ENCODE data around the gene SSTR3.
"Not testable (repeated sequence)": the region's sequence is repeated elsewhere in the genome, so short reads cannot be mapped to it uniquely, and the experiment has no call there.

Gene SSTR3

DNA sequence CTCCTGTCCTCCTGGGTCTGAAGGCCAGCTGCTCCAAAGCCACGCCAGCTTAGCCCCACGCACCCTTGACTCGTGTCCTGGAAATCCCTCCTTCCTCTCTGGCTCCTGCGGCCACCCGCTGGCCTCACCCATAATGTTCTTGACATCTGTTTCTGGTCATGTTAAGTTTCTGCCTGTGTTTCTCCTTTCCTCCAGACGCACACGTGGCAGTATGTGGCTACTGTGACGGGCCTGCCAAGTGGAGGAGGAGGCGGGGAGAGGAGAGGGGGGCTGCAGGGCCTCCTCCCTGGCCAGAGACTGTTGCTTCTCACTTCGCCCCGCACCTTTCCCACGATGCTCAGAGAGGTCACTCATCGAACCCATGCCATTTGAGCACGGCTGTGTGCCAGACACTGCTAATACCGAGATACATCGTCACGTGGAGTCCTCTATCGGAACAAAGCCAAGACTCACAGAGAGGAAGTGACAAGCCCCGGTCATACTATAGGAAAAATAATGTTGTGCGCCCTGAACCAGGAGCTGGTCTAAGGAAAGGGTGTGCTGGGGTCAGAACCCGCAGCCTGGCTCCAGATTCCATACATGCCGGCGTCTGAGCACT lies 35.7 kb downstream of the SSTR3 start:
- Histone ChIP-seq H3K27me3 (no peaks in the 10 kb centered on the region), H3K9me3 (no peaks in the 10 kb centered on the region), H3K9ac (no peak overlapping the region), H3K4me1 (peaks cover 45% of the 10 kb centered on the region), H4K20me1 (no peaks in the 10 kb centered on the region), H3K27ac (peak overlapping the region; percentile 8; the same call in 1 of the 2 replicates), H3K36me3 (no peaks in the 10 kb centered on the region), H3K4me3 (no peak overlapping the region), H3K4me2 (peak overlapping the region; percentile 63)
- no peak for TF ChIP-seq Cebpa-rat (IDR thresholded peaks at IDR 0.05)

DNA sequence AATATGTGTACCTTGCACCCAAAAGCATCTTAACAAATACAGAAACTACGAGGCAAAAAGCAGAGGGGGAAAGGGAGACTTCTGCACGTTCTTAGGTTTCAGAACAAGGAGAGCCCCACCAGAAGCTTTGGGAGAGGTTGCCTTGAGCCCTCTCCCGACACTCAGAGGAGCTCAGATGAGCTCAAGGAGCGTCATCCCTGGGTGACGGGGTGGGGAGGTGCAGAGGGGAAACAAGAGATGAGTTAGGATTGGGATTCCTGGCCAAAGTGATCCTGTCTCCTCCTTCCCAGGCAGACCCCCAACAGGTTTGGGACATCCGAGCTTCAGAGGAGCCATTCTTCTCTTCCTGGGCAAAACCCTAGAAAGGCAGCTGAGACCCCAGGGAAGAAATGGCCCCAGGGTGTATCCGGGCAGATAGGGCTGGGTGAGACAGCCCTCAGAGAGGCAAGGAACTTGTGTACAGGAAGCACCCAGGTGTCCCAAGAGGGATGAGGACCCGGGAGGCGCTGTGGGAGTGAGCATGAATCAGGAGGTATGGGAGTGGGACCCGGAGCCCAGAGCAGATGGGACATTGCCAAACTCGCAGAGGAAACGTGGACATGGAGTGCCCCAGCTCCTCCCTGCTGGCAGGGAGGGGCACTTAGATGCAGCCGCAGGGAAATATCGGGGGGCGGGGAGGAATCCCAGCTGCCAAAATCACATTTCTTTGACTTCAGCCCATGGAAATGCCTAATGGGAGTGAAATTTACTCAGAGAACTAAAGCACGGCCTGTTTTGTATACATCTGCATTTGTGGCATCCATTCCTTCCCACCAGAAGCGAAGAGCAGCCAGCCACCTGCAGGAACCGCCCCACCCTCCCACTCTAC lies 36.6 kb downstream of the SSTR3 start:
- Histone ChIP-seq H3K4me3 (no peak overlapping the region), H3K9me3 (no peaks in the 10 kb centered on the region), H3K27ac (no peak overlapping the region), H3K36me3 (no peaks in the 10 kb centered on the region), H3K4me2 (peak overlapping the region; percentile 63), H4K20me1 (no peaks in the 10 kb centered on the region), H3K4me1 (peaks cover 43% of the 10 kb centered on the region), H3K9ac (no peak overlapping the region), H3K27me3 (no peaks in the 10 kb centered on the region)
- TF ChIP-seq Cebpa-rat (IDR thresholded peaks at IDR 0.05) = no peak

DNA sequence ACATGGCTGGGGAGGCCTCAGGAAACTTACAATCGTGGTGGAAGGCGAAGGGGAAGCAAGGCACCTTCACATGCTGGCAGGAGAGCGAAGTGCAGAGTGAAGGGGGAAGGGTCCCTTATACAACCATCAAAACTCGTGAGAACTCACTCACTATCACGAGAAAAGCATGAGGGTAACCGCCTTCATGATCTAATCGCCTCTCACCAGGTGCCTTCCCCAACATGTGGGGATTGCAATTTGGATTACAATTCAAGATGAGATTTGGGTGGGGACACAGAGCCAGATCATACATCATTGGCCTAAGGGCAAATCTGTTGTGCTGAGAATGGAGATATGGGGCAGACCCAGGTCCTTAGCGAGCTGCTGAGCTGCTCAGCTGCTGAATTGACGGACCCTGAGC lies 37.3 kb downstream of the SSTR3 start:
- Histone ChIP-seq H3K4me1 (peaks cover 36% of the 10 kb centered on the region), H3K27ac (no peak overlapping the region), H3K9me3 (no peaks in the 10 kb centered on the region), H3K4me3 (no peak overlapping the region), H4K20me1 (no peaks in the 10 kb centered on the region), H3K27me3 (no peaks in the 10 kb centered on the region), H3K9ac (no peak overlapping the region), H3K36me3 (no peaks in the 10 kb centered on the region), H3K4me2 (no peak overlapping the region)
- no peak for TF ChIP-seq Cebpa-rat (IDR thresholded peaks at IDR 0.05)

DNA sequence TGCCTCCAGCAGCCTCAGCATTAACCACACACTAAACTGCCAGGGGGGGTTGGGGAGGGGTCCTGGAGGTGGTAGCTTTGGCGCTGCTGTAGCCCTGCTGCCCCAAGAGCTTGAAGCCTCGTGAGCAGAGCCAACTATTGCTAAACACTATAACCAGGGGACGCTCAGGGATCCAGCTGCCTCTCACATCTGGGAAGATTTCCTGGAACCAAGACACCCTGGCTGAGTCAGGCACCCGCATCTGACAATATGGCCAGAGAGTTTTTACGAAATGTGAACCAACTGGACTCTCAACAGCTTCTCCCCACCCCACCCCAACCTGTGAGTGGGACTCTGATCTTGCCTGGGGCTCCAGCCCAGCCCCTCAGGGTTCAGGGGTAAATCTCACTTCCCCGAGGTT lies 38.6 kb downstream of the SSTR3 start:
- no peak overlapping the region for H3K4me2 ChIP-seq
- no peak overlapping the region for H3K4me3 ChIP-seq
- no peaks in the 10 kb centered on the region for H4K20me1 ChIP-seq
- H3K9me3 ChIP-seq = peaks cover 10% of the 10 kb centered on the region
- no peak overlapping the region for H3K9ac ChIP-seq
- no peaks in the 10 kb centered on the region for H3K36me3 ChIP-seq
- TF ChIP-seq Cebpa-rat (IDR thresholded peaks at IDR 0.05) = no peak
- H3K4me1 ChIP-seq = peaks cover 32% of the 10 kb centered on the region
- no peaks in the 10 kb centered on the region for H3K27me3 ChIP-seq
- no peak overlapping the region for H3K27ac ChIP-seq

DNA sequence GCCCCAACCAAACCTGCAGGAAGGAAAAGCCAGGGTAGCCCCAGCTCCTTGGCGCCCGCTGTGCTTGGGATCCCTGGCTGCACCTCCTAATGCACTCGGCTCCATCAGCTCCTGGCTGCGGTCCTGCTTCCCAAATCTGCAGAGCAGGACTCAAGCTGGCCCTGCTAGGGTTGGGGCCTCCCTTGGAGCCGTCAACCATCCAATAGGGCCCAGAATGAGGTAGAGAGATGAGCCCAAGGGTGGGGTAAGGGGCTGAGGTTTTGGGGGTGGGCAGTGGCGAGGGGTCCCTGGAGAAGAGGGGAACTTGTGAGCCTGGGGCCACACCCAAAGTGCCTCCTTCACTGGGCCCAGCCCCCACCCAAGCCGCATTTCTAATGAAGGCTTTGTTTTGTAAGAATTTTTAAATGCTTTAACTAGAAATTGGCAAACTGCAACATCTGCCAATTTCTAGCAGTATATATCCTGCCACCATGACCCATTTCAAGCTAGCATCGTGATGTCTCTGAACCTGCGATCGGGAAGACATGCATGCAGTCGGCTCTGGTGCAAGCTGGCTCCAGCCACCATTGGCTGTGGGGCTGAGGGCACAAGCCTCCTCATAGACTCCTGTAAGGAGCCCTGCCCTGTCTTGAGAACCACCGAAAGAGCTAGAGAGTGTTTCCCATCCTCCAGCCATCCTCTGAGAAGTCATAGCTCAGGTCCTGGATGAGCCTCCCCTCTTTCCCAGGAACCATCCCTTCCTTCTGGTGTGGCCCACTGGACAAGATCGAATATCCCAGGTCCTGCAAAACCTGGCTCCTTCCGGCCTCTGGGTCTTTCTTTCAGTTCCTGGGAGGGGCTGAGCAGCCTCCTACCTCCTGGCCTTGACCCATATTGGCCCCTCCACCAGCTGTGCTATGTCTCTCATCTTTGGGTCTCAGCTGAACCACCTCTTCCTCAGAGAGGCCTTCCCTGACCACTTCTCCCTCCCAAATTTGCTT lies 39.7 kb downstream of the SSTR3 start:
- no peaks in the 10 kb centered on the region for H4K20me1 ChIP-seq
- H3K4me3 ChIP-seq = no peak overlapping the region
- H3K27ac ChIP-seq = no peak overlapping the region
- H3K9me3 ChIP-seq = peaks cover 13% of the 10 kb centered on the region
- H3K4me2 ChIP-seq = no peak overlapping the region
- no peaks in the 10 kb centered on the region for H3K36me3 ChIP-seq
- peaks cover 32% of the 10 kb centered on the region for H3K4me1 ChIP-seq
- no peak for TF ChIP-seq Cebpa-rat (IDR thresholded peaks at IDR 0.05)
- H3K9ac ChIP-seq = no peak overlapping the region
- no peaks in the 10 kb centered on the region for H3K27me3 ChIP-seq

DNA sequence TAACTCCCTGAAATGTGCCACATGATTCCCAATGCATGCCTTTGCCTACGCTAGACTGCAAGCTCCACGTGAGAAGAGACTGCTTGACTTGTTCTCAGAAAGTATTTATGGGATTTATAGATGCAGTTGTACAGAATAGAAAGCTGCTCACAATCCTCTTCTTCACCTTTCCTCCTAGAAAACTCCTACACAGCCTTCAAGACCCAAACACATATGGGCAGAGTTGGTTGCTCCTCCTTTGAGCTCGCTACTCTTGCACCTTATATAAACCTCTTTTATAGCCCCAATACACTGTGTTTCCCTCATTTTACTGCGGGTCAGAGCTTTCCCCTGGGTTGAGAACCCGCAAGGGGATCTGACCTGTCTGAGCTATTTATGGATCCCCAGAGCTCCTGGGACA lies 40.6 kb downstream of the SSTR3 start:
- Histone ChIP-seq H3K4me2 (no peak overlapping the region), H3K27ac (no peak overlapping the region)
- no peak for TF ChIP-seq Cebpa-rat (IDR thresholded peaks at IDR 0.05)

DNA sequence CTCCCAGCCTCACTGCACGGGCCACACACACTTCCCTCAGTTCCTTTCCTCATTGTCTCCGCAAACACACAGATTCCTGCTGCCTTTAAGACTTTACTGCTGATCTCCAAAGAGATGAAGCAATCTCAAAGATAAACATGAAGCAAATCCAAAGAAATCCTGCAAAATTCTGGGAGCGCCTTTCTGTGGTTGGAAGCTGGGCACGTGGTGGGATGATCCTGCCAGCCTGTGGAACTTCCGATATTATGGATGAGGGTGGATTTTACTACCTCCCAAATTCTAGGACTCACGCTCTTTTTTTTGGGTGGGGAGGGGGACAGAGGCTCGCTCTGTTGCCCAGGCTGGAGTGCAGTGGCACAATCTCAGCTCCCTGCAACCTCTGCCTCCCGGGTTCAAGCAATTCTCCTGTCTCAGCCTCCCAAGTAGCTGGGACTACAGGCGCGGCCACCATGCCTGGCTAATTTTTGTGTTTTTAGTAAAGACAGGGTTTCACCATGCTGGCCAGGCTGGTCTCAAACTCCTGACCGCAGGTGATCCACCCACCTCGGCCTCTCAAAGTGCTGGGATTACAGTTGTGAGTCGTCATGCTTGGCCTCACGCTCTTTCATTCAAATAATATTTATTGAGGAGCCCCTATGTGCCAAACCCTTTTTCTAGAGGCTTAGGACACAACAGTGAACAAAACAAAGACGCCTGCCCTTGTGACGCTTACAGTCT lies 41.4 kb downstream of the SSTR3 start:
- not testable (repeated sequence) for H3K27ac ChIP-seq, H3K4me2 ChIP-seq, H3K27me3 ChIP-seq, H3K36me3 ChIP-seq, H3K9ac ChIP-seq, H4K20me1 ChIP-seq, H3K4me3 ChIP-seq
- H3K4me1 ChIP-seq = peaks cover 32% of the 10 kb centered on the region
- H3K9me3 ChIP-seq = peaks cover 13% of the 10 kb centered on the region

More for the DNA sequence above, 40.6 kb downstream of the SSTR3 start:
- Histone ChIP-seq H3K9me3 (peaks cover 13% of the 10 kb centered on the region), H4K20me1 (no peaks in the 10 kb centered on the region), H3K4me3 (no peak overlapping the region), H3K36me3 (no peaks in the 10 kb centered on the region), H3K9ac (no peak overlapping the region), H3K27me3 (no peaks in the 10 kb centered on the region), H3K4me1 (peaks cover 32% of the 10 kb centered on the region)

DNA sequence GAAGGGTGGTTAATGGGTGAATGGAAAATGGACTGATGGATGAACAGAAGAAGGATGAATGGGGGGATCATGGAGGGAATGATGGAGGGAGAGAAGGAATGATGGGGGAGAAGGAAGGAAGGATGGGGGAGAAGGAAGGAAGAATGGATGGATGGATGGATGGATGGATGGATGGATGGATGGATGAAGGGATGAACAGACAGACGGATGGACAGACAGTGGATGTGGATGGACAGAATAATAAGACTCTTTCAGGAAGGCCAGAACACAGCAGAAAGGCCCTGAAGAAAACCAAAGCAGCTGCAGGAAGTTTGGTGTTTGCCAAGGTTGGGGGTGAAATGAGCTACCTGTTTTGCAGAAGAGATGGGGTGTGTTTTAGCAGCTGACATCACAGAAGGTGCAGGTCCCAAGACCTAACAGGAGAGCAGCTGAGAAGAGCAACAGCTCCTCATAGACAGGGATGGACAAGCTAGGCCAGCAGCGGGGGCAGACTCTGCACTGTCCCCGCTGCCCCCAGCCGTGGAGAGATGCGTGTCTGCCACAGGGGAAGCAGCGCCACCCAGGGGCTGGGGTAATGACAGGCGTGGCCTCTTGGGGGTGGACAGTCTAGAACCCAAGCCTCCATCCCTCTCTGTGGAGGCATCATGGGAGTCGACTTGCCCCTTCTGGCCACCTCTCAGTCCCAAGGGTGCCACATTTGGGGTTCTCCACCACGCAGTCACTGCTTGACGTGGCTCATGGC lies 42.2 kb downstream of the SSTR3 start:
- Histone ChIP-seq H3K36me3 (no peaks in the 10 kb centered on the region), H3K4me2 (no peak overlapping the region)
- TF ChIP-seq Cebpa-rat (IDR thresholded peaks at IDR 0.05) = no peak

DNA sequence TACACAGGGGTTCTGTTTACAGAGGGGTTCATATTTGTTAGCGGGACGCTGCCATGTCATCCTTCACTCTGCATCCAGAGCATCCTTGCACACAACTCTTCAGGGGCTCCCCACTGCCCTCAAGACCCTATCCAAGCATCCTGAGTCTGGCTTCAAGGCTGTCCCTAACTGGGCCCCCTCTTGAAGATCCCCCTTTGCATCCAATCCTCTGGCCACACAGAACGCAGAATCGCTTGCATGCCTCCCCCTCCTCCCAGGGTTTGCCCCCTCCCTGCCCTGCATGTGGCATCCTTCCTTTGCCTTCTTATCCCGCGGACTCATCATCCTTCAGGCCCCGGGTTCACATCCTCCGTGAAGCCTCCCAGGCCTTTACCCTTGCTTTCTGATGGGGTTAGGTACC lies 42.9 kb downstream of the SSTR3 start:
- H4K20me1 ChIP-seq = no peaks in the 10 kb centered on the region

More for the DNA sequence above, 42.2 kb downstream of the SSTR3 start:
- Histone ChIP-seq H3K9me3 (peaks cover 13% of the 10 kb centered on the region), H4K20me1 (no peaks in the 10 kb centered on the region), H3K9ac (no peak overlapping the region), H3K27me3 (no peaks in the 10 kb centered on the region), H3K4me3 (no peak overlapping the region), H3K27ac (no peak overlapping the region), H3K4me1 (peaks cover 35% of the 10 kb centered on the region)

More for the DNA sequence above, 42.9 kb downstream of the SSTR3 start:
- TF ChIP-seq Cebpa-rat (IDR thresholded peaks at IDR 0.05) = no peak
- Histone ChIP-seq H3K9me3 (peaks cover 13% of the 10 kb centered on the region), H3K27ac (no peak overlapping the region), H3K4me2 (no peak overlapping the region), H3K27me3 (no peaks in the 10 kb centered on the region), H3K4me1 (peaks cover 42% of the 10 kb centered on the region), H3K36me3 (no peaks in the 10 kb centered on the region), H3K9ac (no peak overlapping the region), H3K4me3 (no peak overlapping the region)
